H9 (cell line): Measurements from ENCODE around the gene PDHB. TPM values are rescaled to one million over a fixed set of nuclear protein-coding genes. Genes with fewer than 3 reads are reported as not detected.

Experiments
- DNase-seq: peaks from one replicate; pipeline ENCODE4 v3.0.0-alpha.2; 2017
- H2AFZ ChIP-seq: one replicate; pipeline ENCODE4 v1.6.1; 2013; ENCODE audit warnings: mild to moderate bottlenecking, low read length, control low read depth, moderate library complexity
- H2AK5ac ChIP-seq: 2 replicates; pipeline ENCODE4 v1.6.1; 2013; ENCODE audit warnings: low read length, control low read depth, mixed read lengths; ENCODE audit not compliant: insufficient read length
- H2BK120ac ChIP-seq: one replicate; pipeline ENCODE4 v1.6.1; 2013; ENCODE audit warnings: low read depth, mild to moderate bottlenecking, low read length, control low read depth, inconsistent platforms; ENCODE audit not compliant: poor library complexity, severe bottlenecking
- H2BK12ac ChIP-seq: 2 replicates; pipeline ENCODE4 v1.6.1; 2013; ENCODE audit warnings: low read length, control low read depth, mixed read lengths, low read depth; ENCODE audit not compliant: insufficient read length
- H2BK15ac ChIP-seq: 2 replicates; pipeline ENCODE4 v1.6.1; 2013; ENCODE audit warnings: low read depth, low read length, control low read depth
- H2BK20ac ChIP-seq: one replicate; pipeline ENCODE4 v1.6.1; 2013; ENCODE audit warnings: low read depth, mild to moderate bottlenecking, low read length, control low read depth, inconsistent platforms; ENCODE audit not compliant: poor library complexity, severe bottlenecking
- H2BK5ac ChIP-seq: 2 replicates; pipeline ENCODE4 v1.6.1; 2013; ENCODE audit warnings: low read length, control low read depth, mixed read lengths; ENCODE audit not compliant: insufficient read length
- H3K14ac ChIP-seq: 2 replicates; pipeline ENCODE4 v1.6.1; 2013; ENCODE audit warnings: low read length, control low read depth; ENCODE audit not compliant: insufficient read depth
- H3K18ac ChIP-seq: 2 replicates; pipeline ENCODE4 v1.6.1; 2013; ENCODE audit warnings: low read depth, mild to moderate bottlenecking, mixed read lengths, low read length, control low read depth; ENCODE audit not compliant: insufficient read length
- H3K23ac ChIP-seq: 2 replicates; pipeline ENCODE4 v1.6.1; 2013; ENCODE audit warnings: low read length, control low read depth, mixed read lengths, low read depth; ENCODE audit not compliant: insufficient read length
- H3K23me2 ChIP-seq: 2 replicates; pipeline ENCODE4 v1.6.1; 2013; ENCODE audit warnings: low read depth, mild to moderate bottlenecking, mixed read lengths, low read length, control low read depth; ENCODE audit not compliant: insufficient read length, poor library complexity, severe bottlenecking
- H3K27ac ChIP-seq: 2 replicates; pipeline ENCODE4 v1.5.1; 2013; ENCODE audit warnings: low read length, control low read depth, mixed read lengths, low read depth; ENCODE audit not compliant: insufficient read length
- H3K27me3 ChIP-seq: 2 replicates; pipeline ENCODE4 v1.6.1; 2013; ENCODE audit warnings: low read length, control low read depth, inconsistent platforms; ENCODE audit not compliant: insufficient read depth
- H3K4ac ChIP-seq: 2 replicates; pipeline ENCODE4 v1.6.1; 2013; ENCODE audit warnings: low read depth, mild to moderate bottlenecking, control low read depth, inconsistent platforms, low read length, moderate library complexity
- H3K4me1 ChIP-seq: 2 replicates; pipeline ENCODE4 v1.6.1; 2013; ENCODE audit warnings: low read length, control low read depth, inconsistent platforms; ENCODE audit not compliant: insufficient read depth
- H3K4me2 ChIP-seq: 2 replicates; pipeline ENCODE4 v1.6.1; 2013; ENCODE audit warnings: low read length, control low read depth, mixed read lengths; ENCODE audit not compliant: insufficient read length, insufficient read depth
- H3K56ac ChIP-seq: 2 replicates; pipeline ENCODE4 v1.6.1; 2013; ENCODE audit warnings: low read depth, mild to moderate bottlenecking, mixed read lengths, low read length, control low read depth; ENCODE audit not compliant: insufficient read length
- H3K79me1 ChIP-seq: 2 replicates; pipeline ENCODE4 v1.6.1; 2013; ENCODE audit warnings: low read depth, mild to moderate bottlenecking, moderate library complexity, low read length, control low read depth, inconsistent platforms; ENCODE audit not compliant: insufficient read depth, poor library complexity, severe bottlenecking
- H3K79me2 ChIP-seq: 2 replicates; pipeline ENCODE4 v1.6.1; 2013; ENCODE audit warnings: low read length, control low read depth, inconsistent platforms; ENCODE audit not compliant: insufficient read depth
- H3K9ac ChIP-seq: 2 replicates; pipeline ENCODE4 v1.6.1; 2013; ENCODE audit warnings: low read length, control low read depth, mixed read lengths; ENCODE audit not compliant: insufficient read length; ENCODE audit errors: extremely low read depth
- H3K9me3 ChIP-seq: one replicate; pipeline ENCODE4 v1.6.1; 2013; ENCODE audit warnings: low read depth, low read length, inconsistent platforms; ENCODE audit not compliant: control insufficient read depth
- H3T11ph ChIP-seq: one replicate; pipeline ENCODE4 v1.6.1; 2013; ENCODE audit warnings: mild to moderate bottlenecking, low read length, control low read depth, inconsistent platforms
- H4K20me1 ChIP-seq: one replicate; pipeline ENCODE4 v1.6.1; 2013; ENCODE audit not compliant: control insufficient read depth, insufficient read length, insufficient read depth
- H4K5ac ChIP-seq: 2 replicates; pipeline ENCODE4 v1.6.1; 2013; ENCODE audit warnings: low read depth, mild to moderate bottlenecking, mixed read lengths, low read length, control low read depth; ENCODE audit not compliant: insufficient read length
- H4K8ac ChIP-seq: replicated peaks from 2 replicates; pipeline ENCODE4 v1.6.1; 2013; ENCODE audit warnings: low read length, control low read depth, mixed read lengths, low read depth; ENCODE audit not compliant: insufficient read length
- H4K91ac ChIP-seq: 2 replicates; pipeline ENCODE4 v1.6.1; 2013; ENCODE audit warnings: low read depth, mild to moderate bottlenecking, moderate library complexity, mixed read lengths, low read length, control low read depth; ENCODE audit not compliant: insufficient read length
- H3K27ac Mint-ChIP-seq, 3 experiments: 2 replicates in 2 of 3; 3 replicates in 1 of 3; pipeline ENCODE4 v1.8.0; 2020 to 2021; ENCODE audit warnings: mixed read lengths in 3 of 3, mild to moderate bottlenecking in 1 of 3, moderate library complexity in 1 of 3
- H3K27me3 Mint-ChIP-seq: 2 replicates; pipeline ENCODE4 v1.8.0; 2021; ENCODE audit warnings: low read depth, mild to moderate bottlenecking, moderate library complexity, mixed read lengths
- H3K36me3 Mint-ChIP-seq, 3 experiments: 2 replicates in 2 of 3; 3 replicates in 1 of 3; pipeline ENCODE4 v1.8.0; 2020 to 2021; ENCODE audit warnings: low read depth in 3 of 3, mixed read lengths in 3 of 3; ENCODE audit not compliant: insufficient read depth in 1 of 3
- H3K4me1 Mint-ChIP-seq, 2 experiments: 2 replicates each; pipeline ENCODE4 v1.8.0; 2020; ENCODE audit warnings: mixed read lengths in 2 of 2
- H3K4me3 Mint-ChIP-seq, 2 experiments: 2 replicates in 1 of 2; 3 replicates in 1 of 2; pipeline ENCODE4 v1.8.0; 2020 to 2021; ENCODE audit warnings: mild to moderate bottlenecking in 2 of 2, mixed read lengths in 2 of 2, moderate library complexity in 1 of 2
- H3K9me3 Mint-ChIP-seq, 2 experiments: 2 replicates in 1 of 2; 3 replicates in 1 of 2; pipeline ENCODE4 v1.8.0; 2020; ENCODE audit warnings: mild to moderate bottlenecking in 2 of 2, mixed read lengths in 2 of 2, moderate library complexity in 1 of 2
- CTCF ChIP-seq: fragments of 200-600 bp; sonication (generic); conservative IDR thresholded peaks from 3 replicates; pipeline ENCODE4 v1.8.0; 2021; ENCODE audit warnings: antibody characterized with exemption, mild to moderate bottlenecking
- WGBS: extraction: QIAGEN DNeasy Blood & Tissue Kit; methylation state at CpG from one replicate; pipeline ENCODE4 v1.1.7; 2013; ENCODE audit warnings: missing lambda C conversion rate, low lambda C conversion rate, mixed read lengths; ENCODE audit not compliant: insufficient read length; ENCODE audit errors: extremely low coverage; 5-methylcytosine and 5-hydroxymethylcytosine counted together
- total RNA-seq: library from RNA; stranded (reverse); gene quantifications from 2 replicates; pipeline ENCODE4 v1.2.1, GENCODE V29; 2021

Gene PDHB
- total RNA-seq, 1 experiment from 2014 or later = 132 TPM

DNA sequence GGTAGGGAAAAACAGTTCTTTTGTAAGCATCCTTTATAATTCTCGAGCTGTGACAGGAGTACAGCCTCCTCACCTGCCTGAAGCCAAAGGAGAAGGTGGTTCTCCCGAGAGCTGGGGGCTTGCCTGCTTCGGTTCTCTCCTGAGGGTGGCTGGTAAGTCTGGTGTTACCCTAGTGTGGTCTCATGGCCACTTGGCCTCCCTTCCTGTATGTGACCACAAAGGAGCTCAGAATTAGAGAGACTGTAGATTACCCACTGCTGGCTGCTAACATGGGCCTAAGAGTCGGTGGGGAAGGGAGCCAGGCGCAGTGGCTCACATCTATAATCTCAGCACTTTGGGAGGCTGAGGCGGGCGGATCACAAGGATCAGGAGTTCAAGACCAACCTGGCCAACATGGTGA lies 12.6 kb downstream of the PDHB start:
- no peak overlapping the region for H2BK5ac ChIP-seq

More for the DNA sequence above, 12.6 kb downstream of the PDHB start:
- no peak overlapping the region for H3K4ac ChIP-seq
- no peak overlapping the region for H2BK20ac ChIP-seq
- Mint-ChIP-seq H3K4me1 (peaks cover under 1 to 5% of the 10 kb centered on the region in 2 experiments), H3K36me3 (peaks cover 12 to 23% (median 13%) of the 10 kb centered on the region in 3 experiments; a peak in 5 of 7 replicates), H3K27me3 (no peaks in the 10 kb centered on the region), H3K4me3 (no peak overlapping the region), H3K27ac (no peak overlapping the region), H3K9me3 (no peaks in the 10 kb centered on the region)
- no peaks in the 10 kb centered on the region for H3K9me3 ChIP-seq
- no peak for DNase-seq
- no peak for TF ChIP-seq CTCF
- H4K20me1 ChIP-seq = peaks cover 3% of the 10 kb centered on the region
- H3K4me1 ChIP-seq = no peaks in the 10 kb centered on the region
- no peaks in the 10 kb centered on the region for H3K27me3 ChIP-seq
- H4K8ac ChIP-seq = no peak overlapping the region
- H4K91ac ChIP-seq = no peak overlapping the region
- no peak overlapping the region for H3K27ac ChIP-seq
- H2AK5ac ChIP-seq = no peak overlapping the region
- no peak overlapping the region for H3K4me2 ChIP-seq
- H4K5ac ChIP-seq = no peak overlapping the region
- no peak overlapping the region for H2BK15ac ChIP-seq
- no peak overlapping the region for H3K14ac ChIP-seq
- H2AFZ ChIP-seq = no peak overlapping the region
- H3K9ac ChIP-seq = no peak overlapping the region
- no CpG with 5 or more reads among the region's 7 CpGs for WGBS
- H3T11ph ChIP-seq = no peak overlapping the region
- H3K79me1 ChIP-seq = no peaks in the 10 kb centered on the region
- no peaks in the 10 kb centered on the region for H3K79me2 ChIP-seq
- no peaks in the 10 kb centered on the region for H3K23me2 ChIP-seq
- H3K18ac ChIP-seq = no peak overlapping the region
- no peak overlapping the region for H2BK120ac ChIP-seq
- H2BK12ac ChIP-seq = no peak overlapping the region
- no peak overlapping the region for H3K56ac ChIP-seq
- H3K23ac ChIP-seq = no peak overlapping the region
